B cell (primary cell): ENCODE measurements around the gene NINL. TPM values are rescaled to one million over a fixed set of nuclear protein-coding genes. Genes with fewer than 3 reads are reported as not detected.

Experiments
- ATAC-seq: fragments of 200-7000 bp; cut with Tn5 transposase; one replicate; pipeline ENCODE4 v1.10.0; 2021; ENCODE audit warnings: low read depth, mild to moderate bottlenecking, moderate number of reproducible peaks, moderate library complexity
- CTCF ChIA-PET: fragments of 350-600 bp; sonication (Branson Sonifier 250); formaldehyde crosslinking; loops from one replicate; lab custom pipeline; 2021; ENCODE audit warnings: antibody characterized with exemption, inconsistent platforms; lab: Charles Lee
- POLR2A ChIA-PET: fragments of 350-600 bp; sonication (Branson Sonifier 250); formaldehyde crosslinking; loops from one replicate; lab custom pipeline; 2021; ENCODE audit warnings: antibody characterized with exemption; lab: Charles Lee
- DNase-seq: peaks from one replicate; pipeline ENCODE4 v3.0.0; 2013
- H2AFZ ChIP-seq: 2 replicates; pipeline ENCODE4 v1.6.1; 2012; ENCODE audit warnings: mild to moderate bottlenecking, low read depth, low read length; ENCODE audit not compliant: insufficient read depth, poor library complexity, severe bottlenecking
- H3K27ac ChIP-seq, 2 donors: 1 replicate in 1 of 2; 2 replicates in 1 of 2; pipeline ENCODE4 v1.5.1; 2012 to 2013; ENCODE audit warnings: low read length in 2 of 2, mild to moderate bottlenecking in 2 of 2, moderate library complexity in 1 of 2
- H3K27me3 ChIP-seq, 4 experiments: fragments of 200-600 bp in 1 of 4; sonication (generic) in 1 of 4; replicated peaks in 1 of 4; 1 replicate in 2 of 4; 2 replicates in 2 of 4; pipeline versions ENCODE4 v1.6.1 to v1.7.0; 2013 to 2016; ENCODE audit warnings: low read length in 3 of 4, mild to moderate bottlenecking in 2 of 4, mixed read lengths in 1 of 4, moderate library complexity in 1 of 4; ENCODE audit not compliant: insufficient read depth in 4 of 4, control insufficient read depth in 3 of 4; ENCODE audit errors: control extremely low read depth in 1 of 4
- H3K36me3 ChIP-seq, 2 experiments: replicated peaks in 1 of 2; 1 replicate in 1 of 2; 2 replicates in 1 of 2; pipeline versions ENCODE4 v1.6.1 to v1.7.1; 2013; ENCODE audit warnings: low read length in 1 of 2; ENCODE audit not compliant: insufficient read depth in 2 of 2, control insufficient read depth in 1 of 2; ENCODE audit errors: control extremely low read depth in 1 of 2, extremely low read depth in 1 of 2
- H3K4me1 ChIP-seq, 2 donors: fragments of 200-600 bp in 1 of 2; sonication (generic) in 1 of 2; 1 replicate in 1 of 2; 2 replicates in 1 of 2; pipeline versions ENCODE4 v1.5.1 to v1.6.1; 2013 to 2017; ENCODE audit warnings: low read length in 2 of 2; ENCODE audit not compliant: control insufficient read depth in 2 of 2, insufficient read depth in 2 of 2
- H3K4me2 ChIP-seq: replicated peaks from 2 replicates; pipeline ENCODE3; 2012; ENCODE audit warnings: mild to moderate bottlenecking, low read depth, low read length; ENCODE audit not compliant: poor library complexity, severe bottlenecking
- H3K4me3 ChIP-seq, 5 experiments: fragments of 200-600 bp in 1 of 5; sonication (generic) in 1 of 5; 1 replicate in 3 of 5; 2 replicates in 2 of 5; pipeline versions ENCODE4 v1.5.1 to v1.7.0; 2011 to 2016; ENCODE audit warnings: low read length in 4 of 5, mild to moderate bottlenecking in 4 of 5, low read depth in 2 of 5, control low read depth in 1 of 5, moderate library complexity in 1 of 5; ENCODE audit not compliant: insufficient read depth in 1 of 5; ENCODE audit errors: control extremely low read depth in 1 of 5, extremely low read depth in 1 of 5
- H3K79me2 ChIP-seq: fragments of 200-600 bp; sonication (generic); one replicate; pipeline ENCODE4 v1.6.0; 2016; ENCODE audit warnings: low read length; ENCODE audit not compliant: control insufficient read depth, insufficient read depth
- H3K9ac ChIP-seq: fragments of 200-600 bp; sonication (generic); 2 replicates; pipeline ENCODE4 v1.6.1; 2017; ENCODE audit warnings: mild to moderate bottlenecking, low read length, moderate library complexity
- H3K9me3 ChIP-seq, 3 donors: one replicate each; pipeline versions ENCODE4 v1.6.1 to v1.7.1; 2013; ENCODE audit warnings: low read length in 2 of 3; ENCODE audit not compliant: control insufficient read depth in 2 of 3, insufficient read depth in 1 of 3; ENCODE audit errors: control extremely low read depth in 1 of 3
- H4K20me1 ChIP-seq: 2 replicates; pipeline ENCODE4 v1.6.0; 2012; ENCODE audit warnings: mild to moderate bottlenecking, low read length; ENCODE audit not compliant: insufficient read depth, control insufficient read depth, poor library complexity, severe bottlenecking
- H3K27ac Mint-ChIP-seq: one replicate; pipeline ENCODE4 v1.8.0; 2021; ENCODE audit warnings: mixed read lengths
- H3K27me3 Mint-ChIP-seq: one replicate; pipeline ENCODE4 v1.8.0; 2021; ENCODE audit warnings: mixed read lengths
- H3K4me1 Mint-ChIP-seq: one replicate; pipeline ENCODE4 v1.8.0; 2021; ENCODE audit warnings: mixed read lengths
- H3K4me3 Mint-ChIP-seq: one replicate; pipeline ENCODE4 v1.8.0; 2021; ENCODE audit warnings: mixed read lengths
- H3K9me3 Mint-ChIP-seq: one replicate; pipeline ENCODE4 v1.8.0; 2022; ENCODE audit warnings: mixed read lengths; ENCODE audit not compliant: insufficient read depth
- EZH2 ChIP-seq: IDR thresholded peaks from 2 replicates; pipeline ENCODE4 v1.6.1; 2012; ENCODE audit warnings: borderline replicate concordance, low read depth, mild to moderate bottlenecking, moderate library complexity, low read length; ENCODE audit not compliant: insufficient read depth, poor library complexity, severe bottlenecking
- WGBS: methylation state at CpG from one replicate; pipeline ENCODE4 v1.1.5; 2013; ENCODE audit warnings: missing lambda C conversion rate; ENCODE audit not compliant: insufficient coverage; 5-methylcytosine and 5-hydroxymethylcytosine counted together
- intact Hi-C: fragments of 100-400 bp; cut with micrococcal nuclease; formaldehyde crosslinking; loops from one replicate; pipeline ENCODE4 v1.10.0; 2022
- polyA plus RNA-seq: library from polyadenylated mRNA; depleted of rRNA; stranded (reverse); fragments of >200 nt; gene quantifications from 2 replicates; pipeline ENCODE4 v1.2.3, GENCODE V29; 2012
- total RNA-seq, 2 donors: library from RNA; stranded (reverse); fragments of 120-200 nt in 1 of 2; gene quantifications; 1 replicate in 1 of 2; 2 replicates in 1 of 2; pipeline versions ENCODE4 v1.2.3 to v1.2.4, GENCODE V29; 2013 to 2022
- TF ChIP-seq, protein P1 (sequence below): fragments of 200-600 bp; IDR thresholded peaks from one replicate; pipeline ENCODE4 v1.8.0; 2022; ENCODE audit warnings: antibody characterized with exemption, mild to moderate bottlenecking

NINL gene
- total and polyA plus RNA-seq, 2 donors (not counting 1 experiment from before 2014, with no cell fraction given), result 1.8 to 5.5 TPM

- intact Hi-C loops, result no loop called here
- no peak overlapping the region for H3K4me2 ChIP-seq
- no peaks in the 10 kb centered on the region for H3K4me1 ChIP-seq
- no peak overlapping the region for H2AFZ ChIP-seq
- no peaks in the 10 kb centered on the region for H3K27me3 Mint-ChIP-seq
- no peaks in the 10 kb centered on the region for H3K9me3 Mint-ChIP-seq
- TF ChIP-seq EZH2, result no peak
- TF ChIP-seq, protein P1, sequence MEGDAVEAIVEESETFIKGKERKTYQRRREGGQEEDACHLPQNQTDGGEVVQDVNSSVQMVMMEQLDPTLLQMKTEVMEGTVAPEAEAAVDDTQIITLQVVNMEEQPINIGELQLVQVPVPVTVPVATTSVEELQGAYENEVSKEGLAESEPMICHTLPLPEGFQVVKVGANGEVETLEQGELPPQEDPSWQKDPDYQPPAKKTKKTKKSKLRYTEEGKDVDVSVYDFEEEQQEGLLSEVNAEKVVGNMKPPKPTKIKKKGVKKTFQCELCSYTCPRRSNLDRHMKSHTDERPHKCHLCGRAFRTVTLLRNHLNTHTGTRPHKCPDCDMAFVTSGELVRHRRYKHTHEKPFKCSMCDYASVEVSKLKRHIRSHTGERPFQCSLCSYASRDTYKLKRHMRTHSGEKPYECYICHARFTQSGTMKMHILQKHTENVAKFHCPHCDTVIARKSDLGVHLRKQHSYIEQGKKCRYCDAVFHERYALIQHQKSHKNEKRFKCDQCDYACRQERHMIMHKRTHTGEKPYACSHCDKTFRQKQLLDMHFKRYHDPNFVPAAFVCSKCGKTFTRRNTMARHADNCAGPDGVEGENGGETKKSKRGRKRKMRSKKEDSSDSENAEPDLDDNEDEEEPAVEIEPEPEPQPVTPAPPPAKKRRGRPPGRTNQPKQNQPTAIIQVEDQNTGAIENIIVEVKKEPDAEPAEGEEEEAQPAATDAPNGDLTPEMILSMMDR, result no peak
- POLR2A ChIA-PET, result no interaction called here
- H3K4me3 ChIP-seq, result no peak overlapping the region
- 72% methylated on average over 5 of the region's 9 CpGs for WGBS
- H3K27ac Mint-ChIP-seq, result no peak overlapping the region
- no peaks in the 10 kb centered on the region for H3K79me2 ChIP-seq
- H3K4me1 Mint-ChIP-seq, result no peaks in the 10 kb centered on the region
- no peaks in the 10 kb centered on the region for H3K36me3 ChIP-seq
- H3K9me3 ChIP-seq, result peaks cover 0 to 10% (median 0%) of the 10 kb centered on the region in 3 donors
- no peak overlapping the region for H3K9ac ChIP-seq
- no peaks in the 10 kb centered on the region for H4K20me1 ChIP-seq
- H3K4me3 Mint-ChIP-seq, result no peak overlapping the region
- H3K27ac ChIP-seq, result no peak overlapping the region
- CTCF ChIA-PET, result no interaction called here
- no peak for ATAC-seq
- no peaks in the 10 kb centered on the region for H3K27me3 ChIP-seq
- no peak for DNase-seq
Measured at GRCh38 chr20:25529295-25529951, 55.9 kb downstream of the NINL start.

DNA sequence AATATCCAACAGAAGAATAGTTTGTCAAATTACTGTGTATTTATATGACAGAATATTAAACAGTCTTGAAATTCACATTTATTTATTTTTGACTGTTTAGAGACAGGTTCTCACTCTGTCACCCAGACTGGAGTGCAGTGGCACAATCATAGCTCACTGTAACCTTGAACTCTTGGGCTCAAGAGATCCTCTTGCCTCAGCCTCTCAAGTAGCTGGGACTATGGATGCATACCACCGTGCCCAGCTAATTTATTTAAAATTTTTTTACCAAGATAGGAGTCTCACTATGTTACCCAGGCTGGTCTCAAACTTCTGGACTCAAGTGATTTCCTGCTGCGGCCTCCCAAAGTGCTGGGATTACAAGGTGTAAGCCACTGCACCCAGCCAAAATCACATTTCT is 57.4 kb downstream of the NINL start:
- H3K36me3 ChIP-seq, result no peaks in the 10 kb centered on the region
- no peak overlapping the region for H2AFZ ChIP-seq
- H3K4me3 ChIP-seq, result no peak overlapping the region
- H3K27ac ChIP-seq, result no peak overlapping the region
- WGBS, result no CpG with 5 or more reads among the region's 2 CpGs
- ATAC-seq, result no peak
- no peaks in the 10 kb centered on the region for H3K4me1 Mint-ChIP-seq
- H4K20me1 ChIP-seq, result no peaks in the 10 kb centered on the region
- peaks cover 0 to 10% (median 0%) of the 10 kb centered on the region in 3 donors for H3K9me3 ChIP-seq
- H3K27me3 ChIP-seq, result no peaks in the 10 kb centered on the region
- H3K4me3 Mint-ChIP-seq, result no peak overlapping the region
- POLR2A ChIA-PET, result no interaction called here
- H3K4me1 ChIP-seq, result no peaks in the 10 kb centered on the region
- no peak overlapping the region for H3K27ac Mint-ChIP-seq
- H3K9me3 Mint-ChIP-seq, result no peaks in the 10 kb centered on the region
- no peak overlapping the region for H3K9ac ChIP-seq
- no peaks in the 10 kb centered on the region for H3K27me3 Mint-ChIP-seq
- no peak overlapping the region for H3K4me2 ChIP-seq
- intact Hi-C loops, result no loop called here
- CTCF ChIA-PET, result no interaction called here
- DNase-seq, result no peak
- H3K79me2 ChIP-seq, result no peaks in the 10 kb centered on the region
- no peak for TF ChIP-seq EZH2
- TF ChIP-seq, protein P1, result no peak
